PC-9 (cell line): Measurements from ENCODE around the gene ANKRD52. TPM values are rescaled to one million over a fixed set of nuclear protein-coding genes. Genes with fewer than 3 reads are reported as not detected.

ENCODE experiments used
- BruUV-seq: library from RNA; stranded (reverse); fragments of 400-500 nt; replicated peaks from 2 replicates; lab custom pipeline; 2021; lab: Mats Ljungman, UMichigan
- CTCF ChIA-PET: fragments of 300-600 bp; sonication (Branson Sonifier 250); formaldehyde crosslinking; loops from one replicate; lab custom pipeline; 2022; ENCODE audit warnings: antibody characterized with exemption; lab: Charles Lee
- POLR2A ChIA-PET: fragments of 300-600 bp; sonication (Branson Sonifier 250); formaldehyde crosslinking; loops from one replicate; lab custom pipeline; 2022; ENCODE audit warnings: antibody characterized with exemption; ENCODE audit not compliant: unreplicated experiment; lab: Charles Lee
- DNase-seq, 2 experiments: peaks; one replicate each; pipeline versions ENCODE4 v3.0.0 to v3.0.0-alpha.2; 2015 to 2022; ENCODE audit warnings: mixed read lengths in 1 of 2
- H2AFZ ChIP-seq: fragments of 200-600 bp; sonication (generic); 2 replicates; pipeline ENCODE4 v1.8.1; 2017; ENCODE audit warnings: antibody characterized with exemption
- H3F3A ChIP-seq: fragments of 200-600 bp; sonication (generic); 2 replicates; pipeline ENCODE4 v1.8.1; 2017; ENCODE audit warnings: antibody characterized with exemption, mild to moderate bottlenecking, low read depth; ENCODE audit not compliant: insufficient read depth
- H3K27ac ChIP-seq: fragments of 200-600 bp; sonication (generic); 2 replicates; pipeline ENCODE4 v1.6.1; 2016; ENCODE audit warnings: mixed run types
- H3K27me3 ChIP-seq: fragments of 200-600 bp; sonication (generic); 2 replicates; pipeline ENCODE4 v1.6.1; 2016; ENCODE audit warnings: low read depth, mixed run types; ENCODE audit not compliant: insufficient read depth
- H3K36me3 ChIP-seq: fragments of 200-600 bp; sonication (generic); 2 replicates; pipeline ENCODE4 v1.6.1; 2016; ENCODE audit warnings: low read depth, mixed run types
- H3K4me1 ChIP-seq: fragments of 200-600 bp; sonication (generic); replicated peaks from 2 replicates; pipeline ENCODE4 v1.6.1; 2016; ENCODE audit warnings: mixed run types; ENCODE audit not compliant: insufficient read depth
- H3K4me2 ChIP-seq: fragments of 200-600 bp; sonication (generic); 2 replicates; pipeline ENCODE4 v1.6.1; 2017; ENCODE audit warnings: mixed run types
- H3K4me3 ChIP-seq: fragments of 200-600 bp; sonication (generic); 2 replicates; pipeline ENCODE4 v1.6.1; 2016; ENCODE audit warnings: mixed run types
- H3K79me2 ChIP-seq: fragments of 200-600 bp; sonication (generic); 2 replicates; pipeline ENCODE4 v1.6.1; 2017; ENCODE audit warnings: low read depth, mixed run types
- H3K9me2 ChIP-seq: fragments of 200-600 bp; sonication (generic); 2 replicates; pipeline ENCODE4 v1.8.1; 2017; ENCODE audit warnings: mild to moderate bottlenecking; ENCODE audit not compliant: insufficient read depth
- H3K9me3 ChIP-seq: fragments of 200-600 bp; sonication (generic); 2 replicates; pipeline ENCODE4 v1.8.1; 2016; ENCODE audit warnings: low read depth; ENCODE audit not compliant: insufficient read depth
- H4K20me1 ChIP-seq: fragments of 200-600 bp; sonication (generic); 2 replicates; pipeline ENCODE4 v1.8.1; 2017; ENCODE audit not compliant: insufficient read depth
- EZH2 ChIP-seq: fragments of 200-600 bp; sonication (generic); IDR thresholded peaks from 2 replicates; pipeline ENCODE4 v1.8.0; 2017; ENCODE audit warnings: antibody characterized with exemption, low read depth
- intact Hi-C: fragments of 100-400 bp; cut with micrococcal nuclease; formaldehyde crosslinking; loops from one replicate; pipeline ENCODE4 v1.10.0; 2022; ENCODE audit not compliant: unreplicated experiment
- total RNA-seq: library from RNA; stranded (reverse); gene quantifications from 2 replicates; pipeline ENCODE4 v1.2.3, GENCODE V29; 2021
- TF ChIP-seq, protein P1 (sequence below): fragments of 200-600 bp; sonication (generic); conservative IDR thresholded peaks from 2 replicates; pipeline ENCODE4 v1.6.1; 2017; ENCODE audit warnings: mixed run types, antibody characterized with exemption, mild to moderate bottlenecking, moderate library complexity

ANKRD52 gene
- total RNA-seq, 1 experiment from 2014 or later = 59.4 TPM

GRCh38 chr12:56220611-56221231 lies 37.5 kb downstream of the ANKRD52 start:
- H4K20me1 ChIP-seq = no peaks in the 10 kb centered on the region
- peak overlapping the region; percentile 87 for H3K4me2 ChIP-seq
- H3K27ac ChIP-seq = peak overlapping the region; percentile 64
- H3K9me3 ChIP-seq = no peaks in the 10 kb centered on the region
- no peaks in the 10 kb centered on the region for H3K36me3 ChIP-seq
- no peaks in the 10 kb centered on the region for H3K9me2 ChIP-seq
- BruUV-seq = TSS peak; percentile 69
- ChIA-PET POLR2A (interaction anchor here (0.6 kb wide), 2 partner anchors 47 to 244 kb away, joined by 3 to 23 read pairs; no protein-coding TSS in a partner anchor), CTCF (interaction anchor here (0.6 to 1.3 kb wide), 6 partner anchors 28 to 948 kb away, joined by 3 to 5 read pairs (median 3); no protein-coding TSS in a partner anchor)
- no peak for DNase-seq
- H3K4me3 ChIP-seq = peak overlapping the region; percentile 88
- peaks cover 27% of the 10 kb centered on the region; the same call in 1 of the 2 replicates for H3F3A ChIP-seq
- H3K79me2 ChIP-seq = peaks cover 24% of the 10 kb centered on the region
- H3K27me3 ChIP-seq = no peaks in the 10 kb centered on the region
- TF ChIP-seq EZH2 = no peak
- TF ChIP-seq, protein P1, sequence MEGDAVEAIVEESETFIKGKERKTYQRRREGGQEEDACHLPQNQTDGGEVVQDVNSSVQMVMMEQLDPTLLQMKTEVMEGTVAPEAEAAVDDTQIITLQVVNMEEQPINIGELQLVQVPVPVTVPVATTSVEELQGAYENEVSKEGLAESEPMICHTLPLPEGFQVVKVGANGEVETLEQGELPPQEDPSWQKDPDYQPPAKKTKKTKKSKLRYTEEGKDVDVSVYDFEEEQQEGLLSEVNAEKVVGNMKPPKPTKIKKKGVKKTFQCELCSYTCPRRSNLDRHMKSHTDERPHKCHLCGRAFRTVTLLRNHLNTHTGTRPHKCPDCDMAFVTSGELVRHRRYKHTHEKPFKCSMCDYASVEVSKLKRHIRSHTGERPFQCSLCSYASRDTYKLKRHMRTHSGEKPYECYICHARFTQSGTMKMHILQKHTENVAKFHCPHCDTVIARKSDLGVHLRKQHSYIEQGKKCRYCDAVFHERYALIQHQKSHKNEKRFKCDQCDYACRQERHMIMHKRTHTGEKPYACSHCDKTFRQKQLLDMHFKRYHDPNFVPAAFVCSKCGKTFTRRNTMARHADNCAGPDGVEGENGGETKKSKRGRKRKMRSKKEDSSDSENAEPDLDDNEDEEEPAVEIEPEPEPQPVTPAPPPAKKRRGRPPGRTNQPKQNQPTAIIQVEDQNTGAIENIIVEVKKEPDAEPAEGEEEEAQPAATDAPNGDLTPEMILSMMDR = no peak
- intact Hi-C loops = loop anchor here (1.0 to 5.0 kb wide), 2 partner anchors 23 to 178 kb away; partner anchors contain the start of gene RPS26
- H3K4me1 ChIP-seq = peaks cover 27% of the 10 kb centered on the region
- peak overlapping the region; percentile 82 for H2AFZ ChIP-seq

DNA sequence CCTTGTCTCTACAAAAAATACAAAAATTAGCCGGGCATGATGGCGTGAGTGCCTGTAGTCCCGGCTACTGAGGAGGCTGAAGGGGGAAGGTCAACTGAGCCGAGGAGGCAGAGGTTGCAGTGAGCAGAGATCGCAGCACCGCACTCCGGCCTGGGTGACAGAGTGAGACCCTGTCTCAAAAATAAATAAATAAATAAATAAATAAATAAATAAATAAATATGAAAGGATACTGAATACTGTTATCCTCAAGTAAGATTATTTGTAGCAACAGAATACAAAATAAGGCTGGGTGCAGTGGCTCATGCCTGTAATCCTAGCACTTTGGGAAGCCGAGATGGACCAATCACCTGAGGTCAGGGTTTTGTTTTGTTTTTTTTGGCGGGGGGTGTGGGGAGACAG lies 38.3 kb downstream of the ANKRD52 start:
- H3K9me3 ChIP-seq = no peaks in the 10 kb centered on the region
- CTCF ChIA-PET = interaction anchor here (0.7 kb wide), 2 partner anchors 61 to 70 kb away, joined by 3 to 5 read pairs; no protein-coding TSS in a partner anchor
- H3K4me3 ChIP-seq = peak overlapping the region; percentile 88; the same call in 1 of the 2 replicates
- H3K27me3 ChIP-seq = no peaks in the 10 kb centered on the region
- no peak for DNase-seq
- peak overlapping the region; percentile 87 for H3K4me2 ChIP-seq
- H3K27ac ChIP-seq = no peak overlapping the region
- no TSS peak for BruUV-seq
- no peaks in the 10 kb centered on the region for H4K20me1 ChIP-seq
- no peak for TF ChIP-seq EZH2
- TF ChIP-seq, protein P1 = no peak
- intact Hi-C loops = loop anchor here (5.0 kb wide), 1 partner anchor 178 kb away; the partner anchor contains the start of gene RPS26
- no peak overlapping the region for H2AFZ ChIP-seq
- H3K9me2 ChIP-seq = no peaks in the 10 kb centered on the region
- peaks cover 27% of the 10 kb centered on the region; the same call in 1 of the 2 replicates for H3F3A ChIP-seq
- H3K79me2 ChIP-seq = peaks cover 24% of the 10 kb centered on the region
- 0 out of 2 replicates have a peak, but pooled peaks cover 4% of the 10 kb centered on the region for H3K36me3 ChIP-seq
- POLR2A ChIA-PET = no interaction called here
- H3K4me1 ChIP-seq = peaks cover 22% of the 10 kb centered on the region

DNA sequence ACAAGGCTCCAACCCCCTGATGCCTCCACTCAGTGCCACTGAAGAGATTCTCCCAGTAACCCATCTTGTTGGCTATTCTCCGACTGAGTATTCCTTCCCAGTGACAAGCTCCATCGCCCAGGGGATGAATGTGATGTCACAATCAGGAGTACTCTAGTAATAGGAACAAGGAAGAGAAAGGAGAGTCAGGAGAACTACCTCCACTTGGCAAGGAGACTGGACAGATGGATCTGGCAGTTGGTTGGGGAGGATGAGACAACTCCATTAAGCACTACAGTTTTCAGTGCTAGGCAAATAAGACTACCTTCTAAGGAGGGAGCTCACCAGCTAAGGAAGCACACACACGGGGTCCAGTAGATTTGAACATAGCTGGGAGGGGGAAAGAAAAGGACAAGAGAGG lies 41.7 kb downstream of the ANKRD52 start:
- intact Hi-C loops = no loop called here
- BruUV-seq = no TSS peak
- H3K27ac ChIP-seq = no peak overlapping the region
- peaks cover 24% of the 10 kb centered on the region for H3K79me2 ChIP-seq
- no peaks in the 10 kb centered on the region for H3K9me2 ChIP-seq
- TF ChIP-seq, protein P1 = no peak
- no peak for TF ChIP-seq EZH2
- H3K4me1 ChIP-seq = peaks cover 6% of the 10 kb centered on the region; the same call in 1 of the 2 replicates
- no peak for DNase-seq
- POLR2A ChIA-PET = no interaction called here
- no peaks in the 10 kb centered on the region for H4K20me1 ChIP-seq
- no peak overlapping the region for H3K4me2 ChIP-seq
- H3K27me3 ChIP-seq = no peaks in the 10 kb centered on the region
- peaks cover 19% of the 10 kb centered on the region for H3K36me3 ChIP-seq
- CTCF ChIA-PET = interaction anchor here (0.6 kb wide), 1 partner anchor 55 kb away, joined by 5 read pairs; no protein-coding TSS in a partner anchor
- peaks cover 15% of the 10 kb centered on the region; the same call in 1 of the 2 replicates for H3F3A ChIP-seq
- no peaks in the 10 kb centered on the region for H3K9me3 ChIP-seq
- no peak overlapping the region for H3K4me3 ChIP-seq
- no peak overlapping the region for H2AFZ ChIP-seq
